Right lobe of liver (tissue), 4 donors: ENCODE measurements around the gene MYO5B.

Experiments used
- CTCF ChIP-seq, 4 donors: fragments of 200-600 bp in 3 of 4; fragments of 450-650 bp in 1 of 4; IDR thresholded peaks; one replicate each; pipeline versions ENCODE4 v1.5.1 to v1.8.0; 2016 to 2022; ENCODE audit warnings: antibody characterized with exemption in 4 of 4, mild to moderate bottlenecking in 2 of 4
- POLR2A ChIP-seq: fragments of 450-650 bp; IDR thresholded peaks from one replicate; pipeline ENCODE4 v1.6.1; 2017; ENCODE audit warnings: antibody characterized with exemption, mild to moderate bottlenecking
- donor health status: DM: no; HTN: no; CAD: no.
- donor health status: DM: no; HTN: no; CAD: no.
- donor health status: DM: no; HTN: yes; CAD: no.

- TF ChIP-seq CTCF (IDR thresholded peaks at IDR 0.05) = no peak
- no peak for TF ChIP-seq POLR2A
Measured at GRCh38 chr18:49843778-49844625, 350.9 kb downstream of the MYO5B start.
